Measurements from ENCODE around the gene ZDHHC11.
"Not testable (repeated sequence)": the region's sequence is repeated elsewhere in the genome, so short reads cannot be mapped to it uniquely, and the experiment has no call there.

Gene ZDHHC11

DNA sequence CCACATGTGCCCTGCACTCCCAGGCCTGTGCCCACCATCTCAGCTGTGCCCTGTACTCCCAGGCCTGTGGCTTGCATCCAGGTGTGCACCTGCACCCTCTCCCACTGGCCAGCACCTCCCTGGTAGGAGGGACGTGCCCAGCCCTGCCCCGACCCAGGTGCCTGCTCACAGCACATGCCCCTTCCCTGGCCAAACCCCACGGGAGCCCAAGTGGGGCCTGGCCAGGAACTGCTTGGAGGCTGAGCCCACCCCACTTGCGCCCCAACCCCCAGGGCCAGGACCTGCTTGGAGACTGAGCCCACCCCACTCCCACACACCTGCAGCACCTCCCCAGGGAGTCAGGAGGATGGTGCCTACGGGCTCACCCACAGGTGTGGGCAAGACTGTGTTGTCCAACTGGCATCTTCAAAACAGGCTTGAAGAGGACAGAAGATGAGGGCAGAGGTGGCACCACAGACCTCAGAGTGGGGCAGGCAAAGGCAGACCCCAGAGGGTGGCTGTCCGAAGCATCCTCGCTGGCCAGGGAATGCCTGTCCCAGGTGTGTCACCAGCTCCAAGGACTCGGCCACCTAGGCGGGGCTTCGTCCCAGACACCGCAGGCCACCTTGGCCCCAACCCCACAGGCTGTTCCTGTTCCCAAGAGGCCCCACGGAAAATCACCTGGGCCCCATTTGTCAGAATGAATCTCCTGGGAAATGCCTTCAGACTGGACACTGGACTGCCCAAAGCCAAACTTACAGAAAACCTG is 77.1 kb downstream of the ZDHHC11 start:
- H3K27ac ChIP-seq: no peak overlapping the region
- TF ChIP-seq ZFX (IDR thresholded peaks at IDR 0.05): no peak
- TF ChIP-seq, protein P1, sequence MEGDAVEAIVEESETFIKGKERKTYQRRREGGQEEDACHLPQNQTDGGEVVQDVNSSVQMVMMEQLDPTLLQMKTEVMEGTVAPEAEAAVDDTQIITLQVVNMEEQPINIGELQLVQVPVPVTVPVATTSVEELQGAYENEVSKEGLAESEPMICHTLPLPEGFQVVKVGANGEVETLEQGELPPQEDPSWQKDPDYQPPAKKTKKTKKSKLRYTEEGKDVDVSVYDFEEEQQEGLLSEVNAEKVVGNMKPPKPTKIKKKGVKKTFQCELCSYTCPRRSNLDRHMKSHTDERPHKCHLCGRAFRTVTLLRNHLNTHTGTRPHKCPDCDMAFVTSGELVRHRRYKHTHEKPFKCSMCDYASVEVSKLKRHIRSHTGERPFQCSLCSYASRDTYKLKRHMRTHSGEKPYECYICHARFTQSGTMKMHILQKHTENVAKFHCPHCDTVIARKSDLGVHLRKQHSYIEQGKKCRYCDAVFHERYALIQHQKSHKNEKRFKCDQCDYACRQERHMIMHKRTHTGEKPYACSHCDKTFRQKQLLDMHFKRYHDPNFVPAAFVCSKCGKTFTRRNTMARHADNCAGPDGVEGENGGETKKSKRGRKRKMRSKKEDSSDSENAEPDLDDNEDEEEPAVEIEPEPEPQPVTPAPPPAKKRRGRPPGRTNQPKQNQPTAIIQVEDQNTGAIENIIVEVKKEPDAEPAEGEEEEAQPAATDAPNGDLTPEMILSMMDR (conservative IDR thresholded peaks at IDR 0.05): no peak

DNA sequence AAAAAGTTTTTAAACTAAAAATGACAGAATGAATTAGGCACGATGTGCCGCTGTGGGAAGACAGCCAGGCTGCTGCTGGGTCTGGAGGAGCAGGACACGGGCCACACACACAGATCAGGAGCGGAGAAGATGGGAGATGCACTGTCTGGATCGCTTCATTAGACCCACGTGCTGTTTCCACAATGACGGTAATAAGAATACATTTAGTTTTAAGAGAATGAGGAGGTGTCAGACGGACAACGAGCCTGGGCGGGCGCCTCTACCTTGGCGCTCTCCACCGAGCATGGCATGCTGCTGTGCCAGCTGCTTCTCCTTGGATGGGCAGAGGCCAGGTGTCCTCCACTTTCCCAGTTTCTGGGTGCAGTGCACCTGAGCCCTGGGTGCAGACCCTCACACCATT is 77.9 kb downstream of the ZDHHC11 start:
- H3K27ac ChIP-seq: not testable (repeated sequence)

DNA sequence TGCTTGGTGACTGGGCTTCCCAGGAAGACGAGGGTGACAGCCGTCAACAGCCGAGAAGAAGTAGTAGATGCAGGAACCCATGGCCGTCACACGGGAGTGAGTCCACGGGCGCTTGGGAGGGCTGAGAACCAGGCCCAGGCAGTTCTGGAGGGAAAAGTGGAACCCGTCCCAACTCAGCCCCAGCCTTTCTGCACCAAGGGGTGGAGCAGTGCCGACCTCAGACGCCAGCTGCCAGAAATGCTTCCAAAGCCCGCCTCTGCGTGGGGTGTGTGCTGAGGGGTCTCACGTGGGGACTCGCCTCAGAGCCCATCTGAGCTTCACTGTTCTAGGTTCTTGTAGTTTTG is 78.3 kb downstream of the ZDHHC11 start:
- not testable (repeated sequence) for H3K27ac ChIP-seq

DNA sequence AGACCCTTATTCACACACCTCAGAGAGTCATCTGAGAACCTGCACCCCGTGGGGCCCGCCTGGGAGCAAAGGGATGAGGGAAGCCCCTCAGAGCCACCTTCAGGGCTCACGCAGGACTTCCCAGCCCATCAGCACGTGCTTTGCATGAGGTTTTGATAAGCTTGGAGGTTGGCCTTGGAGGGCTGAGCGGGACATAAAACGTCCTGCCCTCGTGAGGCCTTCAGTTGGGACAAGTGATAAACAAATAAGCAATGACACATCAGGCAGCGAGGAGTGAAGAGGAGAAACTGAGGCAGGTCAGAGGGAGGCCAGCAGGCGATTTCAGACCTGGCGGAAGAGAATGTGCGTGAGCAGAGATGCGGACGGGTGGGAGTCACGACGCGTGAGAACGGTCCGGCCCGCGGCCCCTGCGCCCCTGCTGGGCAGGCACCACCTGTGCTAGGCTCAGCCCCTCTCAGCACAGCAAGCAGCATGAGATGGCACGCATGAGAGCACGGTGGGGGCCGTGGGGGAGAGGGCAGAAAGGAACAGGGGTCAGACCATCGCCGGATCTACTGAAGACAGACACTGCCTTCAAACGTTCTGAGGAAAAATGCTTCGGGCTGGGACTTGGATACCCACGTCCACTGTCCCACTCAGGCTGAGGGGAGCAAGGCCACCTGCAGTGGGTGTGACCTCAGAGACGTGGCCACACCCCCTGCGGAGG is 78.8 kb downstream of the ZDHHC11 start:
- H3K27ac ChIP-seq: not testable (repeated sequence)

DNA sequence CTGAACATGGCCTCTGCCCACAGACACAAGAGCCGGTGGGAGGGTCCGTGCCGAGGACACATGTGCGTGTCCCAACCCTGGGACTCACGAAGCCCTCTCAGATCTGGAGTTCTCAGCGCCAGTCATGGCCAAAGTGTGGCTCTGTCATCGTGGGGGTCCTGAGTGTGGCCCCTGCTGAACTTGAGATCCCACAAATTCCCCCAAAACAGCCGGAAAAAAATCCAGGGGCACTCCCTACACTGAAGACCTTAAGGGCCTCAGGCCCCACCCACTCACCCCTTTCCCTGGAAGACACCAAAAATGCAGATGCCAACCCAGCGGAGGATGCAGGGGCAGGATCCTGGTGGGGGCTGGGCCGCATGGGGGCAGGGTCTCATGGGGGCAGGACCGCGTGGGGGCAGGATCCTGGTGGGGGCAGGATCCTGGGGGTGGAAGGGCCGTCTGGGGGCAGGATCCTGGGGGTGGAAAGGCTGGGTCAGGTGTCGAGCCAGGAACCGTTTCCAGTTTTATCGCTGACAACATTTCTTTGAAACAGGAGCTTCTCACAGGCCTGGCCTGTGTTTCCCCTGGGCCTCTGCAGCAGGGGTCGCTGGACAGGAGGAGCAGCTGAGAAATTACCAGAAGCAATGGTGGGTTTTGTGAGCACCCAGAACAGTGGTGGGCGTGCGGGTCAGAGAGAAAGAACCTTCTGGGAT is 79.6 kb downstream of the ZDHHC11 start:
- not testable (repeated sequence) for H3K27ac ChIP-seq

DNA sequence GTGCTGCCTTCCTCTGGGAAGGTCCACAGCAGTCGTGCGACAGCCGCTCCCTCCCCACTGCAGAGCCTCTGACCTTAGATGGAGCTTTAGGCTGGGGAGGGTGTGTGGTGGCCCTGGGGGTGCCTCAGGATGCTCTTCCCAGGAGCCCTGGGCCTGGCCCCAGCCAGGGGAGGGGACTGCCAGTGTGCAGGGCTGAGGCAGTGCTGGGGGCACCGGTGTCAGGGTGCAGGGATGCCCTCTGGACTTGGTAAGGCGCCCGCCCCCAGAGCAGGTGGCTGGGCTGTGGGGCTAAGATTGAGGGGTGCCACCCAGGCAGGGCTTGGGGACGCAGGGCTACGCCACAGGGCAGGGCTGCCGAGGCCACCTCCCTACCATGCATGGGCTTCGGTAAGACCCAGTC is 80.2 kb downstream of the ZDHHC11 start:
- not testable (repeated sequence) for H3K27ac ChIP-seq

DNA sequence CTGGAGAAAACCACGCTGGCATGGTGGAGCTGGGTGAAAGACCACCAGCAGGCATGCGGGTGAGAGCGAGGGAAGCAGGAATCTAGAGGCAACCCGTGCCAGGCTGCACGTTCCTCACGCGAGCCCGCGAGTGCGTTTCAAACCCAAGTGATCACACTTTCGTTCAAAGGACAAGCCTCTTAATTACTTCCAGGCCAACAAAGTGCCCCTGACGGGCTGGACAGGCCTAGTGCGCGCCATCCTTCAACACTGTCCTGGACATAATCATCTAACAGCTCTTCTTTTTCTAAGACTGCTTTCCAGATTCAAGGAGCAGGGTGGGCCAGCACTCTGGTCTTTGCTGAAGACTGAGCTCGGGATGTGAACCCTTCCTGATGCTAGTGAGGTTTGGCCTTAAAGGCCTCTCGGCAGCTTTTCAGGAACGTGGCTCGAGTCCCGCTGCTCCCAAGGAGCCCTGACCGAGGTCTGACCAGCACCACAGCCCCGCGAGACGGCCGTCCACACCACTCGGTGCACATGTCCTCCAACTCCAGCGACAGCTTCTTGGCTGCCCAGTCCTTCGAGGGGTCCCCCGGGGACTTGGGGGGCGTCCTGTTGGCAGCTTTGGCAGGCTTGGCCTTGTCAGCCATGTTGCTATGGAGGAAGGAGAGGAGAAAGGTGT is 81.2 kb downstream of the ZDHHC11 start:
- H3K27ac ChIP-seq: not testable (repeated sequence)

DNA sequence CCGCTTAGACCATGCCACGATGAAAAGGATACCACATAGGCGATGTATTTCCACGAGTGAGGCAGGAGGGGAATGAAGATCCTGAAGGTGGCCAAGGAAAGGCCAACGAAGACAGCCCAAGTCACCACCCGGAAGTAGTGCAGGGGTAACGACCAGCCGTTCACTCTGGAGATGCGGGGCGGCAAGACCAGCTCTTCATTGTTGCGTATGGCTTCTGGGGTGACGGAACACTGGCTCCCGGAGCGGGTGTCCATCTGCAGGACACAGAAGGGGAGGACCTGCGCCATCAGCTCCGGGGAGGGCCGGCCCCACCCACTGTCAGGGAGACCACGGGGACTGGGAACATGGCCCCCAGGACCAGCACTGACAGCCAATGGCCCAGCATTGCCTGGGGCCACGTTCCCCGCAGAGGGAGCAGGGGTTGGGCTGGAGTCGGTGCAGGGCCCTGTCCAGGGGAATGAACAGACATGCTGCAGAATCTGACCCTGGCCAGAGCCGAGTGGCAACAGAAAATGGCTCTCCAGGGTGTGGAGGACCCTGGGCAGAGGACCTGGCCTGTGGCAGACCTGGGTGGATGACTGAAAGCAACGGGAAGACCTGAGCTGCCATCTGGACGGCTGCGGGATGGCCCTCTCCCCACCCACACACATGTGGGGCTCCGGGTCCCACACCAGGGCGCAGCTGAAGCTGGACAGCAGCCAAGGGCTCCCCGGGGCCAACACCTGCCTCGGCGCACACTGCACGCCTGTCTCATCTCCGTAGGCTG is 83.9 kb downstream of the ZDHHC11 start:
- H3K27ac ChIP-seq: no peak overlapping the region
- TF ChIP-seq, protein P1 (conservative IDR thresholded peaks at IDR 0.05): no peak
- TF ChIP-seq ZFX (IDR thresholded peaks at IDR 0.05): no peak

DNA sequence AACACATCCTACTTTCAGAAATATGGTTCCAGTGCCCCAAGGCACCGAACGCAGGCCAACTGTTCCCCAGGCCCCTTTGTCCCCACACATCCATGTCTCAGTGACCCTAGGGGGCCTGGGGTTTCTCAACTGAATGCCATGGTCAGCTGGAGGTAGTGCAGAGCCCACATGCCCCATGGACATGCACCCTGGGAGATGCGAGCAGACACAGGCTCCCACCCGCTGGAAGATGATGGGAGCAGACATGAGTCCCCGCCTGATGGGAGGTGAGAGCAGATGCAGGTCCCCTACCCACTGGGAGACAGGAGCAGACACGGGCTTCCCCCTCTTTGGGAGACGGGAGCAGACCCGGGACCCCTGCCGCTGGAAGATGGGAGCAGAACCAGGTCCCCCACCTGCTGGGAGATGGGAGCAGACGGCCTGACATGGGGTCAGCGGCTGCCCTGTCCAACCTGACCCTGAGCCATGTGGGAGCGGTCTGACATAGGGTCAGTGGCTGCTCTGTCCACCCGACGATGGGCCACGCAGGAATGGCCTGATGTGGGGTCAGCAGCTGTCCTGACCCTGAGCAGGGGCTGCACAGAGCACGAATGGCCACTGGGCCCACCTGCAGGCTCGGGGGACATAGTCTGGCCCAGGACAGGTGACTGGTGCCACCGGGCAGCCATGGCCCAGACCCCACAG is 84.7 kb downstream of the ZDHHC11 start:
- no peak for TF ChIP-seq ZFX (IDR thresholded peaks at IDR 0.05)
- TF ChIP-seq, protein P1 (conservative IDR thresholded peaks at IDR 0.05): no peak
- H3K27ac ChIP-seq: no peak overlapping the region

Data from C4-2B (cell line).